Activated CD8-positive, alpha-beta memory T cell treated with anti-CD3 and anti-CD28 coated beads, Interleukin-2, amount 50 U/mL, for 24 hours (primary cell): Measurements from ENCODE around the gene CLIP2.
A peak's percentile ranks its signal among the peaks of the same experiment; 100 is the strongest.
"Not testable (repeated sequence)": the region's sequence is repeated elsewhere in the genome, so short reads cannot be mapped to it uniquely, and the experiment has no call there.

Experiments used
- DNase-seq: peaks from one replicate; pipeline ENCODE4 v3.0.0-alpha.2; 2020; ENCODE audit errors: extremely low read depth

CLIP2 gene

GRCh38 chr7:74403521-74404387, 114.5 kb downstream of the CLIP2 start:
- DNase-seq = no peak

DNA sequence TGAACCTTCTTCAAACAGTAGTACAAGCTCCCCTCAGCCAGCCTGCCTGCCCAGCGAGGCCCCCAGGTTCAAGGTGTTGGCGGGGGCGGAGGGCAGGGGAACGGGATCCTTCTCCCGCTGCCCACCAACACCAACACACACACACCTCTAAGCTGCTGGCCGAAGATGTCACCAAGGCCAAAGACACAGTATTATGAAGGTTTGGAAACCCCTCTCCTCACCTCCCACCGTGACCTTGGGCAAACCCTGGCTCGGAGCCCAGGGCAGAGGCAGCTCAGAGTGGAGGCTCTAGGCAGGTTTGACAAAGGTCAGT, 115.1 kb downstream of the CLIP2 start:
- DNase-seq = no peak

DNA sequence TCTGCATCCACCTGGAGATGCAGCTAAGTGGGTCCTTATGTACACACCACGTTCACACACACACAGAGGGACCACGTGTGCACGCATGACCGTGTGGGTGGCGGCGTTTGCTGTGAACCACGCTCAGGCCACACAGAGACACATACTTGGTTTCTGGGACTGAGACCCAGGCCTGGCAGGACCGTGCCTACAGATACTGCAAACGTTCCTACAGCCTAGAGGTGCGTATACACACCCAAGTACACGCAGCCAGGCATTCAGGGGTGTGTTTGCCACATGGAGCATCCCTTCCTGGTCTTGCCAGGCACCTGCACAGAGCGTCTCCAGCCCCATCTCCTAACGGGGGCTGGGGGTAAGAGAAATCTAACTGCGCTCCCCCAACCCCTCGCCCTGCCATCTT, 115.5 kb downstream of the CLIP2 start:
- no peak for DNase-seq

DNA sequence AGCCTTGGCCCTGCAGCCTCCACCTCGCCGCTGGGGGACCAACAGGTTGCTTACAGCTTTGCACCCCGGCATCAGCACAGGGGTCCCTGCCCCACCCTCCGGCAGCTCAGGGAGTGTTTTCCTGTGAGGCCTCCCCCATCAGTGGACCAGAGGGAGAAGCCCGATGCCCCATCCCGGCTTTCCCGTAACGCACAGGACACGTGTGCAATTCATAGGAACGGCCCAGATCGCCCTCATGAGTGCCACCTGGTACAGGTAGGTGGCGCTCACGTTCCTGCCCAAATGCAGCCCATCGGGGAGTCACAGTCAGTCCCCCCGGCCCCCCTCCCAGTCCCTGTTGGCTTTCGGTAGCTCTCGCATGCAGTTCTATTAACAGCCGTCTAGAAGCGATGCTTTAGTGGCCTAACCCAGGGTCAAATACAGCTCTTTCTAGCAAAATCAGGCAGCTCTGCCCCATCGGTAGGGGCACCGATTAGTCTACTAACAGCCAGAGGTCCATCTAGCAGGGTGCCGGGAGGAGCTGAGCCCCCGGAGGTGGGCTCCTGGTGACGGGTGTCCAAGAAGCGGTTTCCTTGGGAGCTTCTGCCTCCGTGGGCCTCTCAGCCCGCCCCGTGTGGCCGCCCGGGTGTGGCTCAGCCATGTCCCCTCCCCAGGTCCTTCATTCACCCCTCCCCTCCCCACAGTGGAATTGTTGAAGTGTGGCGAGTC, 116.1 kb downstream of the CLIP2 start:
- DNase-seq = no peak

DNA sequence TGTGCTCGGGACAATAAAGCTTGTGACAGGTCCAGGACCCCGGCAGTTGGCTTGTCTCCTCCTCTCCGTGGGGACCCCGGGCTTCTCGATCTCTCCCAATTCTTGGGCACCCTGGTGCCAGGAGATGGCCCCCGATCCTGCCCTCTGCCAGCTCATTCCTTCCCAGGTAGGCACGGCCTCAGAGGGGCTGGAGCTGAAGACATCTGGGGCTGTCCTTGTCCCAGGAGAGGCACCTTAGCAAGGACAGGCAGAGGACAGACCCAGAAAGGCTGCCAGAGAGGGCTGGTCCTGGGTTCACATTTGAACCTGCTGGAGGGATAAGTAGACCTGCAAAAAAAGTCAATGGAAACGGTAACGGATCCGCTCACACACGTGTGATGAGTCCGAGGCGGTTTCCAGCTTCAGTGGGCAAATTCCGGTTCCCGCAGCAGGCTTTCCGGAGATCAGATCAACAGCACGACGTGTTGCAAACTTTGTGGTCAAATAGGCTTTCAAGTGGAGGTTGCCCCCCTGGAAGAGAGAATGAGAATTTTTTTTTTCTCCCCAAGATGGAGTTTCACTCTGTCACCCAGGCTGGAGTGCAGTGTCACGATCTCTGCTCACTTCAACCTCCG, 116.8 kb downstream of the CLIP2 start:
- no peak for DNase-seq

DNA sequence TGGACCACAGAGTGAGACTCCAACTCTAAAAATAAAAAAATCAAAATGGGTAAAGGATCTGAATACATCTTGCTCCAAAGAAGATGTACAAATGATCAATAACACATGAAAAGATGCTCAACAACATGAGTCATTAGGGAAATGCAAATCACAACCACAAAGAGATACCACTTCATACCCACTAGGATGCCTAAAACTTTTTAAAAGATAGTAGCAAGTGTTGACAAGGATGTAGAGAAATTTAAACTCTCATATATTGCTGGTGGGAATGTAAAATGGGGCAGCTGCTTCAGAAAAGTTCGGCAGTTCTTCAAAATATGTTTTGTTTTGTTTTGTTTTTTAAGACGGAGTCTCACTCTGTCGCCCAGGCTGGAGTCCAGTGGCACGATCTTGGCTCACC, 118.8 kb downstream of the CLIP2 start:
- no peak for DNase-seq

DNA sequence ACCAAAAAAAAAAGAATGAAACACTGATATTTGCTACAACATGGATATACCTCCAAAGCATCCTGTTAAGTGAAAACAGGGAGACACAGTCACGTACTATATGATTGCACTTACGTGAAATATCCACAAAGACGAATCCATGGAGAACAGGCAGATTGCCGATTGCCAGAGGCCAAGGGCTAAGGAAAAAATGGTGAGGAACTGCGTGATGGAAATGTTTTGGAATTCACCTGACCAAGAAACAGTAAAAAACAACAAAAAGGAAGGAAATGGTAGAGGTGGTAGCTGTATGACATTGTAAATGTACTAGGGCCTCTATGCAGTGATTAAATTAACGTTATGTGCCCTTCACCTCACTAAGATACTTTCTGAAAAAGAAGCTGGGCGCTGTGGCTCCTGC, 120.4 kb downstream of the CLIP2 start:
- no peak for DNase-seq

DNA sequence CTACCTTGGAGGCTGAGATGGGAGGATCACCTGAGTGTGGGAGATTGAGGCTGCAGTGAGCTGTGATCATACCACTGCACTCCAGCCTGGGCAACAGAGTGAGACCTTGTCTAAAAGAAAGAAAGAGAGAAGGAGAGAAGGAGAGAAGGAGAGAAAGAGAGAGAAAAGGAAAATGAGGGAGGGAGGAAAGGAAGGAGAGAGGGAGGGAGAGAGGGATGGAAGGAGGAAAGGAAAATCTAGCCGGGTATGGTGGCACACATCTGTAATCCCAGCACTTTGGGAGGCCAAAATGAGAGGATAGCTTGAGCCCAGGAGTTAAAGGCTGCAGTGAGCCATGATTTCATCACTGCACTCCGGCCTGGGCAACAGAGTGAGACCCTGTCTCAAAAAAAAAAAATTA, 121.6 kb downstream of the CLIP2 start:
- no peak for DNase-seq

- not testable (repeated sequence) for DNase-seq
These were observed 122.4 kb downstream of the CLIP2 start for GRCh38 chr7:74411571-74411970.

GRCh38 chr7:74412056-74412455, 122.8 kb downstream of the CLIP2 start:
- DNase-seq = no peak

- DNase-seq = no peak
These were observed 123.4 kb downstream of the CLIP2 start for GRCh38 chr7:74412603-74413002.

GRCh38 chr7:74414595-74415333, 125.6 kb downstream of the CLIP2 start:
- DNase-seq = not testable (repeated sequence)

DNA sequence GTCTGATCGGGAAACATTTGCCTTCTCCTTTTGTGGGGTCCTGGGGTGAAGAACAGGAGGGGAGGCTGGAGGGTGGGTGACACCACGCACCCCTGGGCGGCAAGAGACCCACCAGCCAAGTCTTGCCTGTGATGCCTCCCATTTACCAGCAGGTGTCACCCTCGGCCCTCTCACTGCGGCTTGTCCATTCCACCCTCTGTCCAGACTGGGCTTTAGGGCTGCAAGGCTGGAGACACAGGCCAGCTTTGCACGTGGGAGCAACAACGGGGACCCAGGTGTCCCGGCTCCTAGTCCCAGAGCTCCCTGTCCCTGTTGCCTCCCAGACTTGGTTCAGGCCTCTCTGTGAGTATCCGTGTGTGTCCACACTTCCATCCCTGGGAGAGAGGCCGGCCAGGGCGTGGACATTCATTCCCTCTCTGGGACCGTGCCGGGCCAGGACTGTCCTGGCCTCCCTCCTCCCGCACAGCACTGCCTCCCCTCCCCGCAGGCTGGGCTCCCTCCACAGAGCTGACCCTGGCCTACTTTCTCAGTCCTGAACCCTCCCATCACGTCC, 128.3 kb downstream of the CLIP2 start:
- DNase-seq = peak; percentile 9

GRCh38 chr7:74418076-74418475, 128.9 kb downstream of the CLIP2 start:
- no peak for DNase-seq

DNA sequence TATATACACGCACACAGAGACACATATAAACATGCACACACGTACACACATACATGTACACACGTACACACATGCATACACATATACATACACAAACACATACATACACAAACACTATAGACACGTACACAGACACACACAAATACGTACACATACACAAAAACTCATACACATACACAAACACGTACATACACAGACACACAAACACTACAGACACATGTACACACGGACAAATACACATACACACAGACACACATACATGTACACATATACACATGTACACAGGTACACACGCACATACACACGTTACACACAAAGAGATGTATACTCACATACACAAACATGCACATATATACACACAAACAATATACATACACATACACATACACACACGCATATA, 129.3 kb downstream of the CLIP2 start:
- DNase-seq = no peak

DNA sequence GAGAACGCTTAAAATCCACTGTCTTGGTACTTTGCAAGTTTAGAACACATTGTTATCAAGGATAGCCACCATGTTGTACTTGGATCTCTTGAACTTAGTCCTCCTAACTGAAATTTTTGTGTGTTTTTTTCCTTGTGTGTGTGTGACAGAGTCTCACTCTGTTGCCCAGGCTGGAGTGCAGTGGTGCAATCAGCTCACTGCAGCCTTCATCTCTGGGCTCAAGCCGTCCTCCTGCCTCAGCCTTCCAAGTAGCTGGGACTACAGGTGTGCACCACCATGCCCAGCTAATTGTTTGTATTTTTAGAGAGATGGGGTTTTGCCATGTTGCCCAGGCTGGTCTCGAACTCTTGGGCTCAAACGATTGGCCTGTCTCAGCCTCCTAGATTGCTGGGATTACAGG, 130.0 kb downstream of the CLIP2 start:
- not testable (repeated sequence) for DNase-seq

- DNase-seq = no peak
These were observed 130.8 kb downstream of the CLIP2 start for GRCh38 chr7:74420006-74420405.

DNA sequence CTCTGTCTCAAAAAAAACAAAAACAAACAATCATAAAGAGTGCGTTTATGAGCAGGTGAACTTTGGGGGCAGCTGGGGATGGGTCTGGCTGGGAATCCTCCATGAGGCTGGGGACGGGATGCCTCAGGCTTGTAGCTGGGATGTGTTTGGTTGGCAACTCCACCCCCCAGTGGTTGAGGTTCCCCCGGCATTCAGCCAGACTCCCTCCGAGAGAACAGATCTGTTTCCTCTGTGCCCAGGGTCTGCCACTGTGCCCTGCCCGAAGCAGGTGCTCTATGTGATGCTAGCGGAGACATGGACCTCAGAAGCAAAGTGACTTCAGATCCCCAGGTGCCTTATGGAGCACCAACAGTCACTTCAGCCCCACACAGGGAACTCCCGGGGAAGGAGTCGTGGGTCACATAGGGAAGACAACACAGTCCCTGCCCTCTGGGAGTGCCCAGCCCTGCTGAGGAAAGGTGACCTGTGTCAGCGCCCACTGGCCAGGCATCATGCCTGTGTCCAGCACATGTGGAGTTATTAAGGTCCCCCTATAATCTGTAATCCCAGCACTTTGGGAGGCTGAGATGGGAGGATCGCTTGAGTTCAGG, 135.2 kb downstream of the CLIP2 start:
- DNase-seq = no peak

GRCh38 chr7:74428023-74428422, 138.8 kb downstream of the CLIP2 start:
- no peak for DNase-seq

DNA sequence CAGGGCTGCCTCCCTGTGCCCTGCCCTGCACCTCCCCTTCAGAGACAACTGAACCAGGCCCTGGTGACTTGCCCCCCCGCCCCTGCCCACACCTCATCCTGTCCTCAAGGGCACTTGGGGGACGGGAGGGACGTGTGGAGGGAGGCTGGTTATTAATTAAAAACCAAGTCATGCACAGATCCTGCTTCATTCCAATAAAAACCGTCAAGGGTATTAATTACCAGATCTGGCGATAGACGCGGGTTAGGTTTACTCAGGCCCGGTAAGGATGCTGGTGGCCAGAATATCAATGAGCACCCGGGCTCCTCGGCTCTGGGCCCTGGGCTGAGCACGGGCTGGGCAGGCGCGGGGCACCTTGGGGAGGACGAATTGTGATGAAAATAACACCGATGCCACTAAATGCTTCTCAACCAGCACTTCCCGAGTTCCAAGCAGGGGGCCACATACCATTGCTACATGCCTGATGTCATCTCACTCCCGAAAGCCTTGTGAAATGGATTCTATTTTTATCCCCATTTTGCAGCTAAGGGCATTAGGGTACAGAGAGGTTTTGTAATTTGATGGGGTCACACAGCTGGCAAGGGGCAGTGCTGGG, 140.0 kb downstream of the CLIP2 start:
- no peak for DNase-seq

DNA sequence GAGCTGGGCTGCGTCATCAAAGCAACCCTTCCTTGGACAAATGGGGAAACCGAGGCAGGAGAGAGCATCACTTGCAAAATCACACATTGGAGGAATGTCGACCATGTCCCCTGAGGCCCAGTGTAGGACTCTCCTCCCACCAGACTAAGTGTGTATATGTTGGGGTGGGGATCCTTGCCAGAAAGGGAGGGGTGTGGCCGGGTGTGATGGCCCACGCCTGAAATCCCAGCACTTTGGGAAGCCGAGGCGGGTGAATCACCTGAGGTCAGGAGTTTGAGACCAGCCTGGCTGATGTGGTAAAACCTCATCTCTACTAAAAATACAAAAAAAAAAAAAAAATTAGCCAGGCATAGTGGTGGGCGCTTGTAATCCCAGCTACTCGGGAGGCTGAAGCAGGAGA, 141.2 kb downstream of the CLIP2 start:
- DNase-seq = not testable (repeated sequence)
